ENCODE results near the gene SUN3.

DNA sequence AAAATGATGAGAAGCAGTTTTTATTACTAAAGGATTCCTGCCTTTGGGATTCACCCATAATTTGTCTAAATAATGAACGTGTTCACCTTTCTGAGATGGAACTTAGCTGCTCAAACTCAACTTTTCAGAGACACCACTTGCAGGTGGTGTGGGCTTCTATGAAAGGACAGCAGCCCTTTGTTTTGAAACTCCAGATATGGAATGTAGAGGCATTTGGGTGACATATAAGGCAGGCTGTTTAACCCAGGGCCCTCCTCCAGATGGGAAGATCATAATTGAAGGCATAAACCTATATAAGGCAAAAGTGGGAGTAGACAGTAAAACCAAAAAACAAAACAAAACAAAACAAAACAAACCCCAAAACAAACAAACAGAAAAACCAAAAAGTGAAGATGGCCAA lies 37.6 kb downstream of the SUN3 start:
- TF ChIP-seq, protein P1, sequence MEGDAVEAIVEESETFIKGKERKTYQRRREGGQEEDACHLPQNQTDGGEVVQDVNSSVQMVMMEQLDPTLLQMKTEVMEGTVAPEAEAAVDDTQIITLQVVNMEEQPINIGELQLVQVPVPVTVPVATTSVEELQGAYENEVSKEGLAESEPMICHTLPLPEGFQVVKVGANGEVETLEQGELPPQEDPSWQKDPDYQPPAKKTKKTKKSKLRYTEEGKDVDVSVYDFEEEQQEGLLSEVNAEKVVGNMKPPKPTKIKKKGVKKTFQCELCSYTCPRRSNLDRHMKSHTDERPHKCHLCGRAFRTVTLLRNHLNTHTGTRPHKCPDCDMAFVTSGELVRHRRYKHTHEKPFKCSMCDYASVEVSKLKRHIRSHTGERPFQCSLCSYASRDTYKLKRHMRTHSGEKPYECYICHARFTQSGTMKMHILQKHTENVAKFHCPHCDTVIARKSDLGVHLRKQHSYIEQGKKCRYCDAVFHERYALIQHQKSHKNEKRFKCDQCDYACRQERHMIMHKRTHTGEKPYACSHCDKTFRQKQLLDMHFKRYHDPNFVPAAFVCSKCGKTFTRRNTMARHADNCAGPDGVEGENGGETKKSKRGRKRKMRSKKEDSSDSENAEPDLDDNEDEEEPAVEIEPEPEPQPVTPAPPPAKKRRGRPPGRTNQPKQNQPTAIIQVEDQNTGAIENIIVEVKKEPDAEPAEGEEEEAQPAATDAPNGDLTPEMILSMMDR (IDR thresholded peaks at IDR 0.05): no peak
- TF ChIP-seq POLR2A (IDR thresholded peaks at IDR 0.05): no peak

All from lower leg skin (tissue), 3 donors.